HepG2 (cell line): Measurements from ENCODE around the gene CALR.
"Not testable (repeated sequence)": the region's sequence is repeated elsewhere in the genome, so short reads cannot be mapped to it uniquely, and the experiment has no call there.

Experiments
- CEBPB ChIP-seq: IDR thresholded peaks from 2 replicates; pipeline ENCODE4 v1.6.1; 2011; ENCODE audit warnings: low read depth, low read length, improper control_type of control experiment, borderline replicate concordance
- CTCF ChIP-seq: sonication (generic); formaldehyde crosslinking; IDR thresholded peaks from 2 replicates; pipeline ENCODE4 v1.5.0; 2020; ENCODE audit warnings: mild to moderate bottlenecking, missing genetic modification reagents, moderate library complexity
- PITX1 ChIP-seq: sonication (generic); formaldehyde crosslinking; IDR thresholded peaks from 2 replicates; pipeline ENCODE4 v1.5.1; 2020; ENCODE audit warnings: mild to moderate bottlenecking, missing genetic modification reagents
- TF ChIP-seq, protein P1 (sequence below): sonication (generic); formaldehyde crosslinking; IDR thresholded peaks from 2 replicates; pipeline ENCODE4 v1.4.0; 2020; ENCODE audit warnings: missing genetic modification reagents, mild to moderate bottlenecking, borderline replicate concordance
- TF ChIP-seq, protein P2 (sequence below): IDR thresholded peaks from 2 replicates; pipeline ENCODE4 v1.6.1; 2016; ENCODE audit warnings: missing biosample characterization, missing genetic modification reagents, low read depth
- TF ChIP-seq, protein P3 (sequence below), 2 experiments: sonication (generic) in 1 of 2; formaldehyde crosslinking in 1 of 2; IDR thresholded peaks; 2 replicates each; pipeline versions ENCODE4 v1.4.0 to v1.6.1; 2016 to 2020; ENCODE audit warnings: borderline replicate concordance in 1 of 2, low read depth in 1 of 2, mild to moderate bottlenecking in 1 of 2, missing genetic modification reagents in 1 of 2

GRCh38 chr19:12957389-12957952 is 19.1 kb downstream of the CALR start:
- TF ChIP-seq, protein P1, sequence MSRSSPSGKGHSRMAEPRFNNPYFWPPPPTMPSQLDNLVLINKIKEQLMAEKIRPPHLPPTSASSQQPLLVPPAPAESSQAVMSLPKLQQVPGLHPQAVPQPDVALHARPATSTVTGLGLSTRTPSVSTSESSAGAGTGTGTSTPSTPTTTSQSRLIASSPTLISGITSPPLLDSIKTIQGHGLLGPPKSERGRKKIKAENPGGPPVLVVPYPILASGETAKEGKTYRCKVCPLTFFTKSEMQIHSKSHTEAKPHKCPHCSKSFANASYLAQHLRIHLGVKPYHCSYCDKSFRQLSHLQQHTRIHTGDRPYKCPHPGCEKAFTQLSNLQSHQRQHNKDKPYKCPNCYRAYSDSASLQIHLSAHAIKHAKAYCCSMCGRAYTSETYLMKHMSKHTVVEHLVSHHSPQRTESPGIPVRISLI, result peak; percentile 71; the same call in 1 of the 2 replicates
- not testable (repeated sequence) for TF ChIP-seq CEBPB; PITX1 (CRISPR knock-in tag); CTCF (CRISPR knock-in tag)
- TF ChIP-seq, protein P2, sequence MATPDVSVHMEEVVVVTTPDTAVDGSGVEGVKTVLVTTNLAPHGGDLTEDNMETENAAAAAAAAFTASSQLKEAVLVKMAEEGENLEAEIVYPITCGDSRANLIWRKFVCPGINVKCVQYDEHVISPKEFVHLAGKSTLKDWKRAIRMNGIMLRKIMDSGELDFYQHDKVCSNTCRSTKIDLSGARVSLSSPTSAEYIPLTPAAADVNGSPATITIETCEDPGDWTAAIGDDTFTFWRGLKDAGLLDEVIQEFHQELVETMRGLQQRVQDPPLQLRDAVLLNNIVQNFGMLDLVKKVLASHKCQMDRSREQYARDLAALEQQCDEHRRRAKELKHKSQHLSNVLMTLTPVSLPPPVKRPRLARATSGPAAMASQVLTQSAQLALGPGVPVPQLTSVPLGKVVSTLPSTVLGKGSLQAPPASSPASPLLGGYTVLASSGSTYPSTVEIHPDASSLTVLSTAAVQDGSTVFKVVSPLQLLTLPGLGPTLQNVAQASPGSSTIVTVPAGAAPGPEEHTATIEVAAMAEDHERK (CRISPR knock-in tag), result not testable (repeated sequence)
- TF ChIP-seq, protein P3, sequence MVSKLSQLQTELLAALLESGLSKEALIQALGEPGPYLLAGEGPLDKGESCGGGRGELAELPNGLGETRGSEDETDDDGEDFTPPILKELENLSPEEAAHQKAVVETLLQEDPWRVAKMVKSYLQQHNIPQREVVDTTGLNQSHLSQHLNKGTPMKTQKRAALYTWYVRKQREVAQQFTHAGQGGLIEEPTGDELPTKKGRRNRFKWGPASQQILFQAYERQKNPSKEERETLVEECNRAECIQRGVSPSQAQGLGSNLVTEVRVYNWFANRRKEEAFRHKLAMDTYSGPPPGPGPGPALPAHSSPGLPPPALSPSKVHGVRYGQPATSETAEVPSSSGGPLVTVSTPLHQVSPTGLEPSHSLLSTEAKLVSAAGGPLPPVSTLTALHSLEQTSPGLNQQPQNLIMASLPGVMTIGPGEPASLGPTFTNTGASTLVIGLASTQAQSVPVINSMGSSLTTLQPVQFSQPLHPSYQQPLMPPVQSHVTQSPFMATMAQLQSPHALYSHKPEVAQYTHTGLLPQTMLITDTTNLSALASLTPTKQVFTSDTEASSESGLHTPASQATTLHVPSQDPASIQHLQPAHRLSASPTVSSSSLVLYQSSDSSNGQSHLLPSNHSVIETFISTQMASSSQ (IDR thresholded peaks at IDR 0.05; ENCODE audit: low read depth), result not testable (repeated sequence)
- TF ChIP-seq, protein P3 (CRISPR knock-in tag; IDR thresholded peaks at IDR 0.05; ENCODE audit: borderline replicate concordance), result not testable (repeated sequence)
